ENCODE results near the gene STX2.
"Not testable (repeated sequence)": the region's sequence is repeated elsewhere in the genome, so short reads cannot be mapped to it uniquely, and the experiment has no call there.

STX2 gene

GRCh38 chr12:130799051-130799450, 40.0 kb downstream of the STX2 start:
- DNase-seq (ENCODE audit: low read depth): no peak

DNA sequence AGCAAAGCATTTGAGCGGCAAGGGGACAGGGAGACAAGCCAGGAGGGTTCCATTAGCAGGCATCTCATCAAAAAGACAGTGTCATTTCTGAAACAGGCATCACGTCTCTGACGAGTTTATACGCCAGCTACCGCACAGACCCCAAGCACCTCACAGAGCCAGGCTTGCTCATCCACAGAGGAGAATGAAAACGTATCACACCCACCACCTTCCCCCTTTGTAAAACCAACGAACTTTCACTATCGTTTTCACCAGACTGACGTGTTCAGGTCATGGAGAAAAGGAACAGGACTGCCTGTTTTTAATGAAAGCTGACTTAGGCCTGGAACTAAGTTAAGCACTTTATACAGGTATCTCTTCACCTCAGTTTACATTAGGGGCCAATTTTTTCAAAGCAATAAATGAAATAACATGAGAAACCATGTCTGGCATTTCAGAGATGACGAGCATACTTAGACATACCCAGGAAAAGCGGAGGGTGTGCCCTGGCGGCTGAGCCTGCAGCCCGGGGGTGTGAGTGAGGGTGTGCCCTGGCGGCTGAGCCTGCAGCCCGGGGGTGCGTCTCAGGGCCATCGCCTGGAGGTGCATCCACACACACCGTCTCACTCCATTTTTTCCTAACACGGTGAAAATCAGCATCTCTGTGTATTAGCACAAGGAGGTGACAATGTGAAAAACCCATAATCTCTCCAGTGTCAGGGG, 41.9 kb downstream of the STX2 start:
- no peak for DNase-seq (ENCODE audit: low read depth)

GRCh38 chr12:130795906-130796305, 43.1 kb downstream of the STX2 start:
- DNase-seq (ENCODE audit: low read depth): no peak

- DNase-seq (ENCODE audit: low read depth): no peak
Observed at GRCh38 chr12:130793554-130793849, 45.5 kb downstream of the STX2 start.

DNA sequence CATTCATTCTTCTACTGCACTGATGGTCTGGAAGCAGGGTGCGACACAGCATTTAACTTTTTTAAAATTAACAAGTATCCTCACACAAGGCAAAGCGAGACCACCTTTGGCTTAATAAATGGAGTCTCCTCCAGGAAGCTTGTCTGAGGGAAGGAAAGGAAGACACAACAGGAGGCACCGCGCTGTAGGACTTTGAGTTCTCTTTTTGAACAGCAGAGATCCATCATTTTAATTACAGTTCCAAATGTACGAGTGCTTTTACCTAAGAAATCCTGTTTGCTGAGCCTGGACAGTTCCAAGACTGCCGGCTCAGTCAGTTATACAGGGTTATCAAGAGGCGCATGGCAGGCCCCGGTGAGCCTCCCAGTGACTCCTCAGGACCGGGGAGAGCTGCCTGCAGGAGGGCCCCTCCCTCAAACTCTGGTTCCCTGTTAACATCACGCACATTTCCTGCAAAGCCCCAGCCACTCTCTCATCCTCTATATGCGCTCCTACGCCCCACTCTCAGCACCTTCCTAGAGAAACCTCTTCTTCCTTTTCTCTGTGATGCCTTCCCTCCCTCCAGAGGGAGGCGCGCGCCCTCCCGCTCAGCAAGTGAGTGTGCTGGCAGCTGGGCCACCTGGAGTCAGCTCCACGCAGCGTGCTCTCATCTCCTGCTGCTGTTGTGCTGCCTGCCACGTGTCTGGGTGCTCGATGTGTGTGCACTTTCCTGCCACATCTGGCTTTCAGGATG, 46.1 kb downstream of the STX2 start:
- DNase-seq (ENCODE audit: low read depth): no peak

DNA sequence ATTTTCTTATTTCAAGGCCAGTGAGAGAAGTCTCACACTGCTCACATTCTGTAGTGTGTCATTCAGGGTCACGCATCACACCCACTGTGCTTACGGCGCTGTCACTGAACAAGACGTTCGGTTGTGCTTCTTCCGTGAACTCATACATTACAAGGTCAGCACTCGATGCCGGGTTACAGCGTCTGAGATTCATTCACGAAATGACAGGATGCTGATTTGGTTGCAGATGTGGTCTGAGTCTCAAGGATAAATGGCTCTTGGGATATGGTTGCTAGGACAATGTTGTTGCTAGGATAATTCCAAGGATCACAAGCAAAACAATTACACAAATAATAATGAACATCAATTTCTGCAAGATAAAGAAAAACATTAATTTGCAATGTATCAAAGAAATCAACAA, 47.4 kb downstream of the STX2 start:
- DNase-seq (ENCODE audit: low read depth): no peak

GRCh38 chr12:130788515-130788914, 50.5 kb downstream of the STX2 start:
- DNase-seq (ENCODE audit: low read depth): no peak

- DNase-seq (ENCODE audit: low read depth): no peak
Observed at GRCh38 chr12:130787445-130788410, 51.3 kb downstream of the STX2 start.

GRCh38 chr12:130787041-130787440, 52.0 kb downstream of the STX2 start:
- no peak for DNase-seq (ENCODE audit: low read depth)

GRCh38 chr12:130783110-130783715, 55.8 kb downstream of the STX2 start:
- no peak for DNase-seq (ENCODE audit: low read depth)

GRCh38 chr12:130782245-130782644, 56.8 kb downstream of the STX2 start:
- not testable (repeated sequence) for DNase-seq (ENCODE audit: low read depth)

DNA sequence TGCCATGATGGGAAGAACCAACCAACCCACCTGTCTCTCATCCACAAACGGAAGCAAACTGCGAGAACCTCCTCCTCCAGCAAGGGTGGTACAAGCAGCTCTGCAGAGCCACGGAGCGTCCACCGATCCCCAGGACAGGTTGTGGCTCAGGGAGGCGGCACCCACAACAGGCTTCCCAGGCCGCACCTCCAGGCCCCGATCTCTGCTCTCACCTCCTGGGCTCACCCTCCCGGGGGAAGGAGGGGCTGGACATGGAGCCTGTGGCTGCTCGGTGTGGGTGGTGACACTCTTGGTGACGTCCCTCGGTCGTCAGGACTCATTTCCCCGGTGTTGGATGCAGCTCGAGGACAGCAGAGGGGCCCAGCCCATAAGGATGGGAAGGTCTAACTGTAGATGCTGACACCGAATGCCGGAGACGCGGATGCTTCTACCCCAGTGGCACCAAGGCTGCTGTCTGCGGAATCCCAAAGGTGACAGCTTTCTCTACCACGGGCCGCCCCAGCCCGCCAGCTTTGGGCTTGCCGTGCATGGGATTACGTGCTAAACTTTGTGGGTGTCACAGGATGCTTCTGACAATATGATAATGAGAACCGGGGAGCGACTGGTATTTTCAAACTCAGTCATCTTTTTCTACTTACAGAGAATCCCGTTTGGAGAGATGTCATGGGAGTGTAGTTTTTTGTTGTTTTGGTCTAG, 58.0 kb downstream of the STX2 start:
- no peak for DNase-seq (ENCODE audit: low read depth)

GRCh38 chr12:130780325-130780724, 58.7 kb downstream of the STX2 start:
- DNase-seq (ENCODE audit: low read depth): no peak

- no peak for DNase-seq (ENCODE audit: low read depth)
Observed at GRCh38 chr12:130778776-130779175, 60.3 kb downstream of the STX2 start.

- no peak for DNase-seq (ENCODE audit: low read depth)
Observed at GRCh38 chr12:130776857-130777339, 62.2 kb downstream of the STX2 start.

DNA sequence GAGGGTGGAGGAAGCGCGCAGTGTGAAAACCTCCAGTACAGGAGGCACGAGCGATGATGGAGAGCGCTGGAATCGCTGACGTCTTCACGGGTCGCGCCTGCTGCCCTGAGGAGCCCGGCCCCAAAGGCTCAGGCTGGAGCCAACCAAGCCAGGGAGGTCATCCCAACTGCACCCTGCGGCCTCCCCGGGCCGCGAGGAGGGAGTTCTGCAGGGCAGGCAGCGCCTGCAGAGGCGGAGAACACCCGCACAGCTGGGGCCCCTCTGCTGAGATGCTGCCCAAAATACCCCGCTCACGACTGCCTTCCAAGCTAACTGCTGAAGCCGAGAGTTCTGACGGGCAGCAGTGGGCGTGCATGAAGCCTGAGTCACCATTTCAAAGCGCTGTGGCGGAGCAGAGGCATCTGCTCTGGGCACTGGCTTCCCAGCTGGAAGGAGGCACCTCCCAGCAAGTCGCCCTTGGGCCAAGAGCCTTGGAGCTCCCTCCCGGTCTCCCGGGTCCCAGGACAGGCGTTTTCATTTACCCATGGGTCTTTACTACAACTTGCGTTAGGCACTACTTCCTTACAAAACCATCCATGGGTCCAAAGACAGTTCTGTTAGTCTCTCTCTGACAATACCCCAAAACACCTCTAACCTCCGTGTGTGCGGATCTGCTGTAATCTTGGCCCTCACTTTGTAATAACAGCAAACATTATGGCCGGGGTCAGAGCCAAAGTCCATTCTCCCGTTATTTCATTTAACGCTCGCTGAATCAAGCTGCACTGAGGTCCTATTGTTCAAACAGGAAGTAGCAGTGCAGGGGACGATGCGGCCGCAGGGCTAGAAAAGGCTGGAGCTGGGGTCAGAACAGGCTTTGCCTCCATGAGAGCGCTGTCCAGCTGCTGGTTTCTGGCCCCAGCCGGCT, 62.8 kb downstream of the STX2 start:
- no peak for DNase-seq (ENCODE audit: low read depth)

GRCh38 chr12:130770413-130771028, 68.5 kb downstream of the STX2 start:
- no peak for DNase-seq (ENCODE audit: low read depth)

DNA sequence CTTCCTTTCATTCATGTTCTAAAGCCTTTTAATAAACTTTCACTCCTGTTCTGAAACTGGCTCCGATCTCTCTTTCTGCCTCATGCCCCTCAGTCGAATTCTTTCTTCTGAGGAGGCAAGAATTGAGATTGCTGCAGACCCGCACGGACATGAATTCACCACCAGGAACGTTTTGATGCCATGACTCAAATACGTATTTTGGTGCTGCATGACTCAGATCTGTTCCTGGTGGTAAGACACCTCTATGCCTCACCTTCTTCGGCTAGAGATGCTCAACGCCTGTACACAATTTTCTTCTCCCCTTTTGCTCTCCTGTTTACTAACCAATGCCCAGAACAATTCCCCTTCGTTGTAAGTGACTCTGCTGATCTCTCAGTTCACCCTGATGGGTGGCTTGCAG, 70.9 kb downstream of the STX2 start:
- DNase-seq (ENCODE audit: low read depth): no peak

DNA sequence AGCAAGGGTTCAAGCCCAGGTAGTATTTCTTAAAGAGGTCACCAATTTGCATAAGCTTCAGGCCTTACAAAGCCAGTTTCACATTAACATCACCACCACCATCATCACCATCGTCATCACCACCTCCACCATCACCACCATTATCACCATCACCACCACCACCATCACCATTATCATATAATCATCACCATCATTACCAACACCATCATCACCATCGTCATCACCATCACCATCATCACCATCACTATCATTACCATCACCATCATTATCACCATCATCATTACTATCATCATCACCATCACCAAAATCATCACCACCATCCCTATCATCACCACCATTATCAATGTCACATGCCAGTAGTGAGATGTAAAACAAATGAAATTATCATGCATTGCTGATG, 72.6 kb downstream of the STX2 start:
- no peak for DNase-seq (ENCODE audit: low read depth)

- no peak for DNase-seq (ENCODE audit: low read depth)
Observed at GRCh38 chr12:130765186-130765659, 73.8 kb downstream of the STX2 start.

All from CMK (cell line).